PC-9 (cell line): ENCODE data around the gene FANCF. TPM values are rescaled to one million over a fixed set of nuclear protein-coding genes. Genes with fewer than 3 reads are reported as not detected.
A peak's percentile ranks its signal among the peaks of the same experiment; 100 is the strongest.

Source experiments
- BruUV-seq: library from RNA; stranded (reverse); fragments of 400-500 nt; replicated peaks from 2 replicates; lab custom pipeline; 2021; lab: Mats Ljungman, UMichigan
- CTCF ChIA-PET: fragments of 300-600 bp; sonication (Branson Sonifier 250); formaldehyde crosslinking; loops from one replicate; lab custom pipeline; 2022; ENCODE audit warnings: antibody characterized with exemption; lab: Charles Lee
- POLR2A ChIA-PET: fragments of 300-600 bp; sonication (Branson Sonifier 250); formaldehyde crosslinking; loops from one replicate; lab custom pipeline; 2022; ENCODE audit warnings: antibody characterized with exemption; ENCODE audit not compliant: unreplicated experiment; lab: Charles Lee
- DNase-seq, 2 experiments: peaks; one replicate each; pipeline versions ENCODE4 v3.0.0 to v3.0.0-alpha.2; 2015 to 2022; ENCODE audit warnings: mixed read lengths in 1 of 2
- H2AFZ ChIP-seq: fragments of 200-600 bp; sonication (generic); 2 replicates; pipeline ENCODE4 v1.8.1; 2017; ENCODE audit warnings: antibody characterized with exemption
- H3F3A ChIP-seq: fragments of 200-600 bp; sonication (generic); 2 replicates; pipeline ENCODE4 v1.8.1; 2017; ENCODE audit warnings: antibody characterized with exemption, mild to moderate bottlenecking, low read depth; ENCODE audit not compliant: insufficient read depth
- H3K27ac ChIP-seq: fragments of 200-600 bp; sonication (generic); 2 replicates; pipeline ENCODE4 v1.6.1; 2016; ENCODE audit warnings: mixed run types
- H3K27me3 ChIP-seq: fragments of 200-600 bp; sonication (generic); 2 replicates; pipeline ENCODE4 v1.6.1; 2016; ENCODE audit warnings: low read depth, mixed run types; ENCODE audit not compliant: insufficient read depth
- H3K36me3 ChIP-seq: fragments of 200-600 bp; sonication (generic); 2 replicates; pipeline ENCODE4 v1.6.1; 2016; ENCODE audit warnings: low read depth, mixed run types
- H3K4me1 ChIP-seq: fragments of 200-600 bp; sonication (generic); replicated peaks from 2 replicates; pipeline ENCODE4 v1.6.1; 2016; ENCODE audit warnings: mixed run types; ENCODE audit not compliant: insufficient read depth
- H3K4me2 ChIP-seq: fragments of 200-600 bp; sonication (generic); 2 replicates; pipeline ENCODE4 v1.6.1; 2017; ENCODE audit warnings: mixed run types
- H3K4me3 ChIP-seq: fragments of 200-600 bp; sonication (generic); 2 replicates; pipeline ENCODE4 v1.6.1; 2016; ENCODE audit warnings: mixed run types
- H3K79me2 ChIP-seq: fragments of 200-600 bp; sonication (generic); 2 replicates; pipeline ENCODE4 v1.6.1; 2017; ENCODE audit warnings: low read depth, mixed run types
- H3K9me2 ChIP-seq: fragments of 200-600 bp; sonication (generic); 2 replicates; pipeline ENCODE4 v1.8.1; 2017; ENCODE audit warnings: mild to moderate bottlenecking; ENCODE audit not compliant: insufficient read depth
- H3K9me3 ChIP-seq: fragments of 200-600 bp; sonication (generic); 2 replicates; pipeline ENCODE4 v1.8.1; 2016; ENCODE audit warnings: low read depth; ENCODE audit not compliant: insufficient read depth
- H4K20me1 ChIP-seq: fragments of 200-600 bp; sonication (generic); 2 replicates; pipeline ENCODE4 v1.8.1; 2017; ENCODE audit not compliant: insufficient read depth
- CTCF ChIP-seq: fragments of 200-600 bp; sonication (generic); conservative IDR thresholded peaks from 2 replicates; pipeline ENCODE4 v1.6.1; 2017; ENCODE audit warnings: mixed run types, antibody characterized with exemption, mild to moderate bottlenecking, moderate library complexity
- EZH2 ChIP-seq: fragments of 200-600 bp; sonication (generic); IDR thresholded peaks from 2 replicates; pipeline ENCODE4 v1.8.0; 2017; ENCODE audit warnings: antibody characterized with exemption, low read depth
- intact Hi-C: fragments of 100-400 bp; cut with micrococcal nuclease; formaldehyde crosslinking; loops from one replicate; pipeline ENCODE4 v1.10.0; 2022; ENCODE audit not compliant: unreplicated experiment
- total RNA-seq: library from RNA; stranded (reverse); gene quantifications from 2 replicates; pipeline ENCODE4 v1.2.3, GENCODE V29; 2021

Gene FANCF
- total RNA-seq, 1 experiment from 2014 or later: 8.0 TPM

GRCh38 chr11:22626573-22627239, 1.1 kb upstream of the FANCF start:
- CTCF ChIA-PET: no interaction called here
- Histone ChIP-seq H4K20me1 (no peaks in the 10 kb centered on the region; the same call in 1 of the 2 replicates), H3K4me3 (peak overlapping the region; percentile 85), H3K4me2 (peak overlapping the region; percentile 92), H3K4me1 (peaks cover 15% of the 10 kb centered on the region; the same call in 1 of the 2 replicates), H3F3A (peaks cover 12% of the 10 kb centered on the region; the same call in 1 of the 2 replicates), H3K79me2 (peaks cover 16% of the 10 kb centered on the region), H3K36me3 (no peaks in the 10 kb centered on the region; the same call in 1 of the 2 replicates), H3K9me2 (no peaks in the 10 kb centered on the region; the same call in 1 of the 2 replicates), H3K27me3 (no peaks in the 10 kb centered on the region), H3K9me3 (no peaks in the 10 kb centered on the region), H2AFZ (peak overlapping the region; percentile 99; the same call in 1 of the 2 replicates), H3K27ac (no peak overlapping the region)
- no peak for DNase-seq
- POLR2A ChIA-PET: no interaction called here
- intact Hi-C loops: loop anchor here (5.0 kb wide), 1 partner anchor 161 kb away; no protein-coding TSS in a partner anchor
- BruUV-seq: no TSS peak
- TF ChIP-seq CTCF (no peak), EZH2 (no peak)

- H3K4me3 ChIP-seq: peak overlapping the region; percentile 85
- H2AFZ ChIP-seq: peak overlapping the region; percentile 99
- peak overlapping the region; percentile 92 for H3K4me2 ChIP-seq
- H3K9me2 ChIP-seq: no peaks in the 10 kb centered on the region; the same call in 1 of the 2 replicates
- POLR2A ChIA-PET: no interaction called here
- CTCF ChIA-PET: no interaction called here
- H3K27ac ChIP-seq: peak overlapping the region; percentile 77
- H3F3A ChIP-seq: peaks cover 12% of the 10 kb centered on the region; the same call in 1 of the 2 replicates
- no peaks in the 10 kb centered on the region; the same call in 1 of the 2 replicates for H3K36me3 ChIP-seq
- TSS peak; percentile 69 for BruUV-seq
- peaks cover 15% of the 10 kb centered on the region; the same call in 1 of the 2 replicates for H3K4me1 ChIP-seq
- intact Hi-C loops: loop anchor here (5.0 kb wide), 1 partner anchor 162 kb away; no protein-coding TSS in a partner anchor
- H3K9me3 ChIP-seq: no peaks in the 10 kb centered on the region
- H4K20me1 ChIP-seq: no peaks in the 10 kb centered on the region; the same call in 1 of the 2 replicates
- no peak for TF ChIP-seq EZH2
- peak; percentile 47; the same call in 1 of the 2 replicates for TF ChIP-seq CTCF
- H3K79me2 ChIP-seq: peaks cover 16% of the 10 kb centered on the region
- H3K27me3 ChIP-seq: no peaks in the 10 kb centered on the region
- DNase-seq: peak in 1 of 2 experiments; percentile 62
Observed at GRCh38 chr11:22624742-22625447, 728 bp downstream of the FANCF start.

- intact Hi-C loops: no loop called here
- Histone ChIP-seq H3K79me2 (no peaks in the 10 kb centered on the region), H3K27ac (no peak overlapping the region), H3K4me1 (no peaks in the 10 kb centered on the region), H3K27me3 (no peaks in the 10 kb centered on the region), H3K9me2 (no peaks in the 10 kb centered on the region), H3F3A (no peaks in the 10 kb centered on the region), H3K4me3 (no peak overlapping the region), H3K36me3 (no peaks in the 10 kb centered on the region), H3K4me2 (no peak overlapping the region), H4K20me1 (no peaks in the 10 kb centered on the region; the same call in 1 of the 2 replicates), H3K9me3 (peaks cover 4% of the 10 kb centered on the region; the same call in 1 of the 2 replicates), H2AFZ (no peak overlapping the region)
- CTCF ChIA-PET: no interaction called here
- POLR2A ChIA-PET: no interaction called here
- no TSS peak for BruUV-seq
- TF ChIP-seq EZH2: no peak
- TF ChIP-seq CTCF: no peak
- DNase-seq: no peak
Observed at GRCh38 chr11:22617868-22618267, 7.8 kb downstream of the FANCF start.
